Epithelial cell of esophagus (primary cell): Measurements from ENCODE around the gene TBX5.

Source experiments
- DNase-seq: peaks from one replicate; pipeline ENCODE4 v3.0.0; 2010; ENCODE audit warnings: low read depth
- H3K4me3 ChIP-seq: 2 replicates; pipeline ENCODE4 v1.5.1; 2011; ENCODE audit warnings: mild to moderate bottlenecking, low read length, control low read depth
- TF ChIP-seq, protein P1 (sequence below): IDR thresholded peaks from 2 replicates; pipeline ENCODE4 v1.5.1; 2011; ENCODE audit warnings: low read depth, mild to moderate bottlenecking, low read length, control low read depth, inconsistent platforms; ENCODE audit not compliant: insufficient read depth; ENCODE audit errors: missing control alignments

TBX5 gene

GRCh38 chr12:114404926-114405518, 922 bp downstream of the TBX5 start:
- TF ChIP-seq, protein P1, sequence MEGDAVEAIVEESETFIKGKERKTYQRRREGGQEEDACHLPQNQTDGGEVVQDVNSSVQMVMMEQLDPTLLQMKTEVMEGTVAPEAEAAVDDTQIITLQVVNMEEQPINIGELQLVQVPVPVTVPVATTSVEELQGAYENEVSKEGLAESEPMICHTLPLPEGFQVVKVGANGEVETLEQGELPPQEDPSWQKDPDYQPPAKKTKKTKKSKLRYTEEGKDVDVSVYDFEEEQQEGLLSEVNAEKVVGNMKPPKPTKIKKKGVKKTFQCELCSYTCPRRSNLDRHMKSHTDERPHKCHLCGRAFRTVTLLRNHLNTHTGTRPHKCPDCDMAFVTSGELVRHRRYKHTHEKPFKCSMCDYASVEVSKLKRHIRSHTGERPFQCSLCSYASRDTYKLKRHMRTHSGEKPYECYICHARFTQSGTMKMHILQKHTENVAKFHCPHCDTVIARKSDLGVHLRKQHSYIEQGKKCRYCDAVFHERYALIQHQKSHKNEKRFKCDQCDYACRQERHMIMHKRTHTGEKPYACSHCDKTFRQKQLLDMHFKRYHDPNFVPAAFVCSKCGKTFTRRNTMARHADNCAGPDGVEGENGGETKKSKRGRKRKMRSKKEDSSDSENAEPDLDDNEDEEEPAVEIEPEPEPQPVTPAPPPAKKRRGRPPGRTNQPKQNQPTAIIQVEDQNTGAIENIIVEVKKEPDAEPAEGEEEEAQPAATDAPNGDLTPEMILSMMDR, result no peak
- H3K4me3 ChIP-seq, result no peak overlapping the region
- no peak for DNase-seq

DNA sequence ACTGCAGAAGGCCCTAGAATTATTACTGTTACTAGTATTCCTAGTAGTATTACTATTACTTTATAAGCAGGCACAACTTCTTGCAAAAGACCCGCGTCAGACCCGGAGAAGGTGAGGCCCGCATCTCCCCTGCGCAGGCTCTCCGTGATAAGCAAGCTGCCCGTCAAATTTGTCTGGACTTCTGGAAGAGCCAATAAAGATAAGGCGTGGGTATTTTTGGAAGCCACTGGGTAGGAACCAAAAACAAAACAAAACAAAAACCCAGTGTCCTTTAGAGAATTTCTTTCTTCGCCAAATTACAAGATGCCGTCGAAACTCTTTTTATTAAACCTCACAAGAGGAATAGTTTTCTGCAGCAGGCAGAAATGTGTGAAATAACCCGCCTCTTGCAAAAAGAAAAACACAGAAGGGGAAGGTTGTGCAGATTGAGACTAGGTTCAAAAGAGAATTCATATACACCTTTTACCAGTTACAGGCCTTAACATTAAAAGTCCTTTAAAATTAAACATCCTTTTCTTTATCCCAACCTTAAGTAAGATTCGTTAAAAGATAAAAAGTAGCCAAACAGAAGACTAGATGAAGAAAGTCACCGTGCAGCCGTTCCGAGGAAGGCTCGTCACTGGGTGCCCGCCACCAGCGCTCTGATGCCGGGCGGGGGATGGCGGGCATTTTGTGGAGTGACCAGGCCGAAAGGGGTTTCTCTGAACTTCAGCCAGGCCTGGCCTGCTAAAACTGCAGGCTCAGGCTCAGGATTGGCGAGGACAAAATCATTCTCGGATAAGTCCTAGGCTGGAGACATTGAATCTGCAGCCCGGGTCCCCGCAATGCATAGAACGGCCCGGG, 1.6 kb downstream of the TBX5 start:
- no peak overlapping the region for H3K4me3 ChIP-seq
- DNase-seq, result no peak
- TF ChIP-seq, protein P1, result no peak

DNA sequence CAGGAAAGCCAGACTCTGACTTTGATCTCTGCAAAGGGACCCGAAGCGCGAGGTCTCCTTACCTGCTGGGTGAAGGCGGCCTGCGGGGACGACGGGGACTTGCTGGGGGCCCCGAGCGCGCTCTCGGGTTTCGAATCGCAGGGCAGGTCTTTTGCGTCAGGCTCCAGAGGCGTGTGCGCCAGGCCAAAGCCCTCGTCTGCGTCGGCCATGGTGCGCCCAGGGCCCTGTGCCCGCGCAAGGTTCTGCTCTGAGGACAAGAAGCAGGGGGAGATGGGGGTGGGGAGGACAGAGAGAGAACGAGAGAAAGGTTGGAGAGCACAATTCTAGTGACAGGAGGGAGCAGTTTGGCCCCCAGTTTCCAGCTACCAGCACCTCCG, 2.3 kb downstream of the TBX5 start:
- no peak for DNase-seq
- TF ChIP-seq, protein P1, result no peak
- no peak overlapping the region for H3K4me3 ChIP-seq

DNA sequence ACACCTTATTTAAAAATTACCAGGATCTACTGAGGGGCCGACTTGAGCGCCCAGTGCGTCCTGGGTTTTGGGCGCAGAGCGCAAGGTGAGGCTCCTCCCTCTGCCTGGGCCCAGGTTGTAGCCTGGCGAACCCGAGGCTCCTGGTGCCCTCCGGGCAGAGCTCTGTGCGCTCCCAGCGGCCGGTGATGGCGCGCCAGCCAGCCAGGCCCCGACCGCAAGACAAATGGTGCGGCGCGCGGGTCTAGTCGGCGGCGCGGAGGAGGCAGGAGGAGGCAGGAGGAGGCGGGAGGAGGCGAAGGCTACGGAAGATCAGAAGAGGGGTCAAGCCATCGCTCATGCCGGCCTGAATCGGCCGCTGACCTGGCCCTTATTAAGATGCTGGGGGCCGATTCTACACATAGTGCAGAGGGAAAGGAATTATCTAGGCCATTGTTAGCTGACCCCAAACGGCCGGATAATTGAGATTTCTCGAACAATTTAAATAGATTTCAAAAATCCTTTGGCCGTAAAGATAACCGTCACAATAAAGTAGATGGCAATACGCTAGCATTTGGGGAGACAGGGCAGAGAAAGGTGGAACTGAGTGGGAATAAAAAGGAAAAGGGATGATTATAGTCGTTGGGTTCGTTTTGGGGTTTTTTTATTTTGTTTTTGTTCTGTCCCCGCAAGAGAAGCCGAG, 2.8 kb downstream of the TBX5 start:
- H3K4me3 ChIP-seq, result no peak overlapping the region
- TF ChIP-seq, protein P1, result no peak
- DNase-seq, result no peak

- no peak overlapping the region for H3K4me3 ChIP-seq
- TF ChIP-seq, protein P1, result no peak
- DNase-seq, result no peak
Observed at GRCh38 chr12:114402084-114402717, 3.7 kb downstream of the TBX5 start.

- TF ChIP-seq, protein P1, result no peak
- DNase-seq, result no peak
- H3K4me3 ChIP-seq, result no peak overlapping the region
Observed at GRCh38 chr12:114401328-114402083, 4.4 kb downstream of the TBX5 start.
